HepG2 (cell line): ENCODE measurements around the gene MICAL1. TPM values are rescaled to one million over a fixed set of nuclear protein-coding genes. Genes with fewer than 3 reads are reported as not detected.

ENCODE experiments used
- ATAC-seq: fragments of 200-7000 bp; cut with Tn5 transposase; 3 replicates; pipeline ENCODE4 v1.9.1; 2020; ENCODE audit warnings: mild to moderate bottlenecking, moderate library complexity
- BruUV-seq: library from RNA; stranded (reverse); fragments of 400-500 nt; replicated peaks from 2 replicates; lab custom pipeline; 2021; lab: Mats Ljungman, UMichigan
- CTCF ChIA-PET: fragments of 300-600 bp; formaldehyde crosslinking; extraction: SDS; loops from one replicate; lab custom pipeline; 2021; ENCODE audit warnings: low total read pairs, inconsistent platforms, low intra/inter-chr PET ratio; lab: Yijun Ruan, JAX
- POLR2A ChIA-PET: fragments of 350-600 bp; sonication (Branson Sonifier 250); formaldehyde crosslinking; loops from one replicate; lab custom pipeline; 2020; ENCODE audit warnings: antibody characterized with exemption, inconsistent platforms; lab: Yijun Ruan, JAX
- DNase-seq: peaks from one replicate; pipeline ENCODE4 v3.0.0-alpha.2; 2015; ENCODE audit warnings: low spot score
- FAIRE-seq: peaks from 3 replicates; lab custom pipeline; 2011; peaks lifted over from hg19 to GRCh38; lab: Jason Lieb, UNC
- H2AFZ ChIP-seq: one replicate; pipeline ENCODE4 v1.6.1; 2011; ENCODE audit warnings: low read length, inconsistent platforms
- H3K27ac ChIP-seq: fragments of 300-600 bp; 3 replicates; pipeline ENCODE4 v1.8.0; 2011; ENCODE audit warnings: mixed run types, mild to moderate bottlenecking, mixed read lengths, low read length, inconsistent platforms; ENCODE audit not compliant: insufficient read depth; ENCODE audit errors: extremely low read length
- H3K27me3 ChIP-seq, 2 experiments: fragments of 200-600 bp in 1 of 2; 2 replicates in 1 of 2; 3 replicates in 1 of 2; pipeline versions ENCODE4 v1.6.0 to v1.8.0; 2011; ENCODE audit warnings: low read length in 2 of 2, mild to moderate bottlenecking in 2 of 2, moderate library complexity in 2 of 2, inconsistent platforms in 1 of 2; ENCODE audit not compliant: insufficient read depth in 2 of 2, control insufficient read depth in 1 of 2
- H3K36me3 ChIP-seq, 2 experiments: fragments of 200-600 bp in 1 of 2; replicated peaks in 1 of 2; 2 replicates in 1 of 2; 3 replicates in 1 of 2; pipeline versions ENCODE4 v1.5.1 to v1.8.0; 2011; ENCODE audit warnings: low read length in 2 of 2, inconsistent platforms in 1 of 2; ENCODE audit not compliant: insufficient read depth in 2 of 2, control insufficient read depth in 1 of 2
- H3K4me1 ChIP-seq: 2 replicates; pipeline ENCODE4 v1.5.1; 2012; ENCODE audit warnings: low read length, inconsistent platforms; ENCODE audit not compliant: insufficient read depth
- H3K4me2 ChIP-seq: 2 replicates; pipeline ENCODE4 v1.6.0; 2011; ENCODE audit warnings: low read depth, low read length, inconsistent platforms
- H3K4me3 ChIP-seq, 3 experiments: fragments of 200-600 bp in 1 of 3; sonication (generic), shearing (Covaris generic) in 1 of 3; replicated peaks in 1 of 3; 2 replicates each; pipeline ENCODE4 v1.5.1; 2011 to 2016; ENCODE audit warnings: low read length in 3 of 3, inconsistent platforms in 2 of 3, low read depth in 2 of 3, mild to moderate bottlenecking in 2 of 3, control low read depth in 1 of 3, mixed read lengths in 1 of 3; ENCODE audit not compliant: insufficient read depth in 1 of 3
- H3K79me2 ChIP-seq: one replicate; pipeline ENCODE4 v1.6.1; 2011; ENCODE audit warnings: low read length, inconsistent platforms; ENCODE audit not compliant: insufficient read depth
- H3K9ac ChIP-seq: 2 replicates; pipeline ENCODE4 v1.6.0; 2011; ENCODE audit warnings: mild to moderate bottlenecking, low read depth, low read length, inconsistent platforms; ENCODE audit not compliant: insufficient read depth
- H3K9me3 ChIP-seq: 2 replicates; pipeline ENCODE4 v1.5.1; 2012; ENCODE audit warnings: mild to moderate bottlenecking, low read length
- H4K20me1 ChIP-seq: 2 replicates; pipeline ENCODE4 v1.6.0; 2011; ENCODE audit warnings: inconsistent platforms, mild to moderate bottlenecking, low read length, moderate library complexity; ENCODE audit not compliant: insufficient read depth
- CREB1 ChIP-seq, 2 experiments: fragments of 450-650 bp in 1 of 2; IDR thresholded peaks; 2 replicates each; pipeline ENCODE4 v1.6.1; 2016 to 2017; ENCODE audit warnings: control low read depth in 1 of 2, mild to moderate bottlenecking in 1 of 2, missing compliant biosample characterization in 1 of 2, missing genetic modification characterization in 1 of 2
- EZH2 ChIP-seq: conservative IDR thresholded peaks from 2 replicates; pipeline ENCODE4 v1.6.1; 2012; ENCODE audit warnings: mild to moderate bottlenecking, low read depth, low read length, moderate library complexity
- KMT2A ChIP-seq: sonication (generic); formaldehyde crosslinking; IDR thresholded peaks from 2 replicates; pipeline ENCODE4 v1.4.0; 2020; ENCODE audit warnings: missing genetic modification reagents
- LCORL ChIP-seq, 2 experiments: fragments of 450-650 bp in 1 of 2; sonication (generic) in 1 of 2; formaldehyde crosslinking in 1 of 2; IDR thresholded peaks; 2 replicates each; pipeline versions ENCODE4 v1.5.0 to v1.6.1; 2017 to 2020; ENCODE audit warnings: antibody characterized with exemption in 1 of 2, missing genetic modification reagents in 1 of 2
- PATZ1 ChIP-seq: sonication (generic); formaldehyde crosslinking; IDR thresholded peaks from 2 replicates; pipeline ENCODE4 v1.4.0; 2020; ENCODE audit warnings: missing genetic modification reagents
- SIX4 ChIP-seq: sonication (generic); formaldehyde crosslinking; IDR thresholded peaks from 2 replicates; pipeline ENCODE4 v1.4.0; 2020; ENCODE audit warnings: missing genetic modification reagents
- TRAFD1 ChIP-seq: sonication (generic); formaldehyde crosslinking; IDR thresholded peaks from 2 replicates; pipeline ENCODE4 v1.5.1; 2020; ENCODE audit warnings: missing genetic modification reagents, mild to moderate bottlenecking, borderline replicate concordance
- ZNF142 ChIP-seq: sonication (generic); formaldehyde crosslinking; IDR thresholded peaks from 2 replicates; pipeline ENCODE4 v1.4.0; 2020; ENCODE audit warnings: missing genetic modification reagents
- ZNF468 ChIP-seq: sonication (generic); formaldehyde crosslinking; IDR thresholded peaks from 2 replicates; pipeline ENCODE4 v1.8.0; 2022; ENCODE audit warnings: mild to moderate bottlenecking, moderate library complexity, missing genetic modification reagents
- WGBS: methylation state at CpG from one replicate; pipeline ENCODE4 v1.1.6; 2017; ENCODE audit warnings: low lambda C conversion rate; 5-methylcytosine and 5-hydroxymethylcytosine counted together
- in situ Hi-C: cut with HindIII; loops from 2 replicates; pipeline ENCODE4 v1.10.0; 2017; ENCODE audit warnings: low pct_unique_long_range_greater_than_20kb; ENCODE audit not compliant: extremely low pct_ligation_motif_present
- intact Hi-C: fragments of 100-400 bp; cut with micrococcal nuclease; formaldehyde crosslinking; loops from one replicate; pipeline ENCODE4 v1.10.0; 2022; ENCODE audit not compliant: unreplicated experiment
- polyA plus RNA-seq, 8 experiments: library from polyadenylated mRNA; depleted of rRNA in 3 of 8; stranded (reverse) in 7 of 8; unstranded in 1 of 8; fragments of >200 nt; fragmentation: Illumina TruSeq in 4 of 8; extraction: Trizol in 4 of 8; gene quantifications; 2 replicates each; pipeline versions ENCODE4 v1.2.1 to v1.2.3, GENCODE V29; 2011 to 2016; ENCODE audit warnings: low read depth in 4 of 8, missing spikeins in 1 of 8, mixed read lengths in 1 of 8; ENCODE audit not compliant: insufficient read depth in 1 of 8
- total RNA-seq, 5 experiments: library from RNA; depleted of rRNA; stranded (reverse); fragments of >200 nt; fragmentation: Illumina TruSeq; extraction: Trizol; gene quantifications; 2 replicates each; pipeline ENCODE4 v1.2.3, GENCODE V29; 2016; ENCODE audit warnings: low read depth in 1 of 5
- TF ChIP-seq, protein P1 (sequence below): IDR thresholded peaks from 2 replicates; pipeline ENCODE4 v1.6.1; 2016
- TF ChIP-seq, protein P2 (sequence below): sonication (generic); formaldehyde crosslinking; IDR thresholded peaks from 2 replicates; pipeline ENCODE4 v1.4.0; 2020; ENCODE audit warnings: missing genetic modification reagents
- TF ChIP-seq, protein P3 (sequence below): IDR thresholded peaks from 2 replicates; pipeline ENCODE4 v1.6.1; 2016; ENCODE audit warnings: missing genetic modification reagents, missing compliant biosample characterization

The MICAL1 gene
- total and polyA plus RNA-seq, 2 of the 13 experiments (the other 11 are each of a cell fraction or from before 2014, with no cell fraction given), result 6.9 to 39.0 TPM

DNA sequence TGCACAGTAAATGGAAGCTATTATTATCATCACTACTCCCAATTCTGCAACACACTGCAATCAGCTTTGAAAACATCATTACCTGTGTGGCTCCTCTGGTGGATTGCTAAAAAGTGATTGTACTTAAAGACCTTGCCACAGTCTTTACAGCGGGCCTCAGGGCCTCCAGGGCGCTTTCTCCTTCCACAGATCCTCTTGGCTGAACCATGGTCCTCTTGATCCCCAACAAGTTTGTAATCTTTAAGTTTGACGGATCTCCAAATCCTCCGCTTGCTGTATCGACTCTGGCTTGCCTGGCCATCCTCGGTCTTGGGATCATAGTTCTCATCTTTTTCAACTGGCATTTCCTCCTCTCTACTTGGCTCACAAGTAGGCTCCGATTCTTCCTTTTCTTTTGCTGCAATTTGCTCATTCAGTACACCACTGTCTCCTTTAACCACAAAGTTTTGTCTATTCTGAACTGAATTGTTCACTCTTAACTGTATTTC is 25.5 kb upstream of the MICAL1 start:
- Histone ChIP-seq H3K9me3 (no peaks in the 10 kb centered on the region), H3K36me3 (peaks cover 4 to 8% of the 10 kb centered on the region in 2 experiments; a peak in 4 of 5 replicates), H3K4me2 (peak overlapping the region; percentile 87), H2AFZ (no peak overlapping the region), H3K27me3 (0 out of 5 replicates have a peak, but pooled peaks cover 0 to 4% of the 10 kb centered on the region in 2 experiments), H3K79me2 (peaks cover 22% of the 10 kb centered on the region), H3K9ac (no peak overlapping the region), H4K20me1 (no peaks in the 10 kb centered on the region), H3K27ac (no peak overlapping the region), H3K4me3 (0 out of 6 replicates have a peak overlapping the region, but pooled peaks of 1 of the 3 experiments have one; percentile 11), H3K4me1 (peaks cover 68% of the 10 kb centered on the region)
- TSS peak; percentile 57 for BruUV-seq
- CTCF ChIA-PET, result no interaction called here
- WGBS, result 93% methylated on average over 7 of the region's 7 CpGs
- POLR2A ChIA-PET, result interaction anchor here (1.4 kb wide), 1 partner anchor 23 kb away, joined by 3 read pairs; no protein-coding TSS in a partner anchor
- ATAC-seq (no peak), DNase-seq (no peak), FAIRE-seq (no peak)
- intact Hi-C loops (no loop called here), in situ Hi-C loops (no loop called here)
- TF ChIP-seq TRAFD1 (CRISPR knock-in tag) (no peak), SIX4 (CRISPR knock-in tag) (no peak), ZNF468 (CRISPR knock-in tag) (no peak), ZNF142 (CRISPR knock-in tag) (no peak), PATZ1 (CRISPR knock-in tag) (no peak), CREB1 (IDR thresholded peaks at IDR 0.05) (no peak), CREB1 (CRISPR knock-in tag; IDR thresholded peaks at IDR 0.05) (no peak), LCORL (IDR thresholded peaks at IDR 0.05) (no peak), LCORL (CRISPR knock-in tag; IDR thresholded peaks at IDR 0.05) (no peak), KMT2A (CRISPR knock-in tag) (no peak), EZH2 (no peak)
- TF ChIP-seq, protein P1, sequence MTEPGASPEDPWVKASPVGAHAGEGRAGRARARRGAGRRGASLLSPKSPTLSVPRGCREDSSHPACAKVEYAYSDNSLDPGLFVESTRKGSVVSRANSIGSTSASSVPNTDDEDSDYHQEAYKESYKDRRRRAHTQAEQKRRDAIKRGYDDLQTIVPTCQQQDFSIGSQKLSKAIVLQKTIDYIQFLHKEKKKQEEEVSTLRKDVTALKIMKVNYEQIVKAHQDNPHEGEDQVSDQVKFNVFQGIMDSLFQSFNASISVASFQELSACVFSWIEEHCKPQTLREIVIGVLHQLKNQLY (CRISPR knock-in tag), result no peak
- TF ChIP-seq, protein P2, sequence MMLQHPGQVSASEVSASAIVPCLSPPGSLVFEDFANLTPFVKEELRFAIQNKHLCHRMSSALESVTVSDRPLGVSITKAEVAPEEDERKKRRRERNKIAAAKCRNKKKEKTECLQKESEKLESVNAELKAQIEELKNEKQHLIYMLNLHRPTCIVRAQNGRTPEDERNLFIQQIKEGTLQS, result no peak
- TF ChIP-seq, protein P3, sequence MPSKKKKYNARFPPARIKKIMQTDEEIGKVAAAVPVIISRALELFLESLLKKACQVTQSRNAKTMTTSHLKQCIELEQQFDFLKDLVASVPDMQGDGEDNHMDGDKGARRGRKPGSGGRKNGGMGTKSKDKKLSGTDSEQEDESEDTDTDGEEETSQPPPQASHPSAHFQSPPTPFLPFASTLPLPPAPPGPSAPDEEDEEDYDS, result no peak
